H1 (cell line): Measurements from ENCODE around the gene HBEGF. TPM values are rescaled to one million over a fixed set of nuclear protein-coding genes. Genes with fewer than 3 reads are reported as not detected.
"Not testable (repeated sequence)": the region's sequence is repeated elsewhere in the genome, so short reads cannot be mapped to it uniquely, and the experiment has no call there.

Experiments used
- CTCF ChIA-PET: fragments of 300-600 bp; sonication (Branson Sonifier 250); formaldehyde crosslinking; loops from one replicate; lab custom pipeline; 2021; ENCODE audit not compliant: partially characterized antibody; lab: Charles Lee
- POLR2A ChIA-PET: fragments of 300-600 bp; sonication (Branson Sonifier 250); formaldehyde crosslinking; loops from one replicate; lab custom pipeline; 2021; ENCODE audit warnings: inconsistent platforms; ENCODE audit not compliant: partially characterized antibody; lab: Charles Lee
- DNase-seq, 2 experiments: peaks; one replicate each; pipeline versions ENCODE4 v3.0.0 to v3.0.0-alpha.2; 2010 to 2022; ENCODE audit warnings: low spot score in 2 of 2, low read depth in 1 of 2, mixed read lengths in 1 of 2
- FAIRE-seq: peaks from 2 replicates; lab custom pipeline; 2011; peaks lifted over from hg19 to GRCh38; lab: Jason Lieb, UNC
- H2AFZ ChIP-seq: 2 replicates; pipeline ENCODE4 v1.8.1; 2012; ENCODE audit warnings: low read length, inconsistent platforms
- H2AK5ac ChIP-seq: 2 replicates; pipeline ENCODE4 v1.6.1; 2013; ENCODE audit warnings: low read depth, low read length
- H2BK120ac ChIP-seq: replicated peaks from 2 replicates; pipeline ENCODE3; 2013; ENCODE audit warnings: low read depth, low read length, inconsistent platforms
- H2BK12ac ChIP-seq: 2 replicates; pipeline ENCODE4 v1.6.1; 2013; ENCODE audit warnings: low read depth, low read length
- H2BK15ac ChIP-seq: 2 replicates; pipeline ENCODE4 v1.6.1; 2013; ENCODE audit warnings: low read length
- H2BK20ac ChIP-seq: 2 replicates; pipeline ENCODE4 v1.6.1; 2013; ENCODE audit warnings: low read length
- H2BK5ac ChIP-seq: 2 replicates; pipeline ENCODE4 v1.6.1; 2013; ENCODE audit warnings: low read depth, low read length
- H3K14ac ChIP-seq: 2 replicates; pipeline ENCODE4 v1.6.1; 2013; ENCODE audit warnings: inconsistent platforms; ENCODE audit not compliant: insufficient read length
- H3K18ac ChIP-seq: 2 replicates; pipeline ENCODE4 v1.6.1; 2013; ENCODE audit warnings: low read length; ENCODE audit errors: extremely low read depth
- H3K23ac ChIP-seq: 2 replicates; pipeline ENCODE4 v1.6.1; 2013; ENCODE audit warnings: inconsistent platforms; ENCODE audit not compliant: insufficient read length
- H3K23me2 ChIP-seq: 2 replicates; pipeline ENCODE4 v1.6.1; 2013; ENCODE audit warnings: low read depth, low read length
- H3K27ac ChIP-seq: 2 replicates; pipeline ENCODE4 v1.6.1; 2011; ENCODE audit warnings: low read depth, low read length, inconsistent platforms
- H3K27me3 ChIP-seq, 4 experiments: replicated peaks in 1 of 4; 1 replicate in 1 of 4; 2 replicates in 3 of 4; pipeline versions ENCODE4 v1.6.1 to v1.8.1; 2011 to 2013; ENCODE audit warnings: low read length in 3 of 4, mild to moderate bottlenecking in 3 of 4, inconsistent platforms in 2 of 4, mixed read lengths in 2 of 4, moderate library complexity in 1 of 4; ENCODE audit not compliant: control insufficient read depth in 3 of 4, insufficient read depth in 3 of 4; ENCODE audit errors: extremely low read depth in 1 of 4
- H3K36me3 ChIP-seq, 4 experiments: 2 replicates each; pipeline versions ENCODE4 v1.6.1 to v1.8.1; 2011 to 2013; ENCODE audit warnings: mild to moderate bottlenecking in 4 of 4, low read length in 3 of 4, moderate library complexity in 2 of 4, control low read depth in 1 of 4, inconsistent platforms in 1 of 4; ENCODE audit not compliant: insufficient read depth in 4 of 4, control insufficient read depth in 2 of 4
- H3K4ac ChIP-seq: replicated peaks from 2 replicates; pipeline ENCODE3; 2013; ENCODE audit warnings: low read length, low read depth, mixed read lengths, inconsistent platforms; ENCODE audit not compliant: insufficient read length
- H3K4me1 ChIP-seq, 4 experiments: replicated peaks in 1 of 4; 1 replicate in 1 of 4; 2 replicates in 3 of 4; pipeline versions ENCODE4 v1.6.1 to v1.8.1; 2011 to 2013; ENCODE audit warnings: low read length in 3 of 4, inconsistent platforms in 2 of 4, mixed read lengths in 1 of 4; ENCODE audit not compliant: insufficient read depth in 4 of 4, control insufficient read depth in 3 of 4
- H3K4me2 ChIP-seq, 2 experiments: 2 replicates each; pipeline versions ENCODE4 v1.6.1 to v1.8.1; 2011 to 2013; ENCODE audit warnings: low read depth in 2 of 2, low read length in 2 of 2, control low read depth in 1 of 2, inconsistent platforms in 1 of 2, mild to moderate bottlenecking in 1 of 2; ENCODE audit not compliant: insufficient read depth in 1 of 2
- H3K4me3 ChIP-seq, 4 experiments: fragments of 200-600, 300-600 bp in 1 of 4; sonication (generic), shearing (Covaris generic), sonication (Bioruptor Twin) in 1 of 4; 2 replicates each; pipeline versions ENCODE4 v1.5.1 to v1.8.1; 2011 to 2016; ENCODE audit warnings: low read length in 4 of 4, low read depth in 3 of 4, control low read depth in 2 of 4, inconsistent platforms in 2 of 4, mild to moderate bottlenecking in 2 of 4, mixed read lengths in 1 of 4, moderate library complexity in 1 of 4; ENCODE audit not compliant: insufficient read depth in 2 of 4; ENCODE audit errors: extremely low read depth in 1 of 4
- H3K56ac ChIP-seq: replicated peaks from 2 replicates; pipeline ENCODE3; 2013; ENCODE audit warnings: low read depth, mild to moderate bottlenecking, mixed read lengths, low read length, inconsistent platforms; ENCODE audit not compliant: insufficient read length
- H3K79me1 ChIP-seq: 2 replicates; pipeline ENCODE4 v1.6.1; 2013; ENCODE audit warnings: low read depth, low read length, control low read depth
- H3K79me2 ChIP-seq, 2 experiments: 2 replicates each; pipeline versions ENCODE4 v1.6.1 to v1.8.1; 2012 to 2013; ENCODE audit warnings: low read length in 2 of 2, mild to moderate bottlenecking in 2 of 2, inconsistent platforms in 1 of 2; ENCODE audit not compliant: insufficient read depth in 2 of 2, control insufficient read depth in 1 of 2
- H3K9ac ChIP-seq, 4 experiments: replicated peaks in 1 of 4; 1 replicate in 1 of 4; 2 replicates in 3 of 4; pipeline versions ENCODE4 v1.6.1 to v1.8.1; 2011 to 2013; ENCODE audit warnings: low read depth in 3 of 4, low read length in 3 of 4, control low read depth in 2 of 4, mild to moderate bottlenecking in 2 of 4, moderate library complexity in 2 of 4, inconsistent platforms in 1 of 4; ENCODE audit errors: extremely low read depth in 1 of 4
- H3K9me3 ChIP-seq, 2 experiments: 2 replicates each; pipeline versions ENCODE4 v1.6.1 to v1.8.1; 2012 to 2013; ENCODE audit warnings: mild to moderate bottlenecking in 2 of 2, moderate library complexity in 2 of 2, control low read depth in 1 of 2, inconsistent platforms in 1 of 2, low read depth in 1 of 2, low read length in 1 of 2, mixed read lengths in 1 of 2; ENCODE audit not compliant: insufficient read depth in 2 of 2
- H4K20me1 ChIP-seq, 2 experiments: replicated peaks in 1 of 2; 2 replicates each; pipeline versions ENCODE3 to v1.8.1; 2011 to 2013; ENCODE audit warnings: inconsistent platforms in 2 of 2, low read length in 2 of 2, mild to moderate bottlenecking in 1 of 2; ENCODE audit not compliant: insufficient read depth in 2 of 2, control insufficient read depth in 1 of 2
- H4K5ac ChIP-seq: 2 replicates; pipeline ENCODE4 v1.6.1; 2013; ENCODE audit warnings: low read length, low read depth, mixed read lengths, inconsistent platforms; ENCODE audit not compliant: insufficient read length
- H4K8ac ChIP-seq: 2 replicates; pipeline ENCODE4 v1.8.0; 2013; ENCODE audit warnings: mild to moderate bottlenecking, moderate library complexity, low read length, inconsistent platforms; ENCODE audit not compliant: insufficient read depth; ENCODE audit errors: extremely low read depth
- H4K91ac ChIP-seq: replicated peaks from 2 replicates; pipeline ENCODE3; 2013; ENCODE audit warnings: low read length, mixed read lengths, inconsistent platforms; ENCODE audit not compliant: insufficient read length
- WGBS, 2 experiments: shearing (Covaris generic) in 1 of 2; methylation state at CpG; one replicate each; pipeline versions ENCODE4 v1.1.6 to v1.1.7; 2013 to 2015; ENCODE audit warnings: low lambda C conversion rate in 2 of 2, mixed read lengths in 2 of 2, inconsistent platforms in 1 of 2, low coverage in 1 of 2, missing lambda C conversion rate in 1 of 2; ENCODE audit not compliant: insufficient replicate concordance in 2 of 2, insufficient coverage in 1 of 2, insufficient read length in 1 of 2; ENCODE audit errors: extremely low coverage in 1 of 2, missing lambda C conversion rate in 1 of 2; 5-methylcytosine and 5-hydroxymethylcytosine counted together
- polyA plus RNA-seq, 7 experiments: library from polyadenylated mRNA; depleted of rRNA in 3 of 7; stranded (reverse) in 5 of 7; unstranded in 2 of 7; fragments of >200 nt in 5 of 7; fragments of 200-250 nt in 2 of 7; gene quantifications; 1 replicate in 5 of 7; 2 replicates in 1 of 7; 4 replicates in 1 of 7; pipeline versions ENCODE4 v1.2.1 to v1.2.3, GENCODE V29; 2011 to 2013; ENCODE audit warnings: missing spikeins in 2 of 7, mixed read lengths in 2 of 7
- total RNA-seq: library from RNA; stranded (reverse); fragmentation: NEBNext Ultra II Directional; extraction: Animal tissue kit (Norgen Biotek cat#: 25700); gene quantifications from 2 replicates; pipeline ENCODE4 v1.2.1, GENCODE V29; 2021

Gene HBEGF
- total and polyA plus RNA-seq, 2 of the 8 experiments (the other 6 are each of a cell fraction or from before 2014, with no cell fraction given): 2.4 to 2.5 TPM

GRCh38 chr5:140343849-140344248 is 2.6 kb downstream of the HBEGF start:
- H4K20me1 ChIP-seq, H2BK15ac ChIP-seq, H3K18ac ChIP-seq, H3K79me1 ChIP-seq, H3K9ac ChIP-seq, H3K36me3 ChIP-seq, H4K8ac ChIP-seq, H2AK5ac ChIP-seq, H3K4me2 ChIP-seq, H3K23ac ChIP-seq, H4K5ac ChIP-seq, H3K27ac ChIP-seq, H3K56ac ChIP-seq, H3K23me2 ChIP-seq, H2BK120ac ChIP-seq, H3K4me3 ChIP-seq, H2AFZ ChIP-seq, H3K14ac ChIP-seq, DNase-seq, H3K9me3 ChIP-seq, H4K91ac ChIP-seq, FAIRE-seq, H2BK12ac ChIP-seq, H3K4ac ChIP-seq, H2BK20ac ChIP-seq, H3K79me2 ChIP-seq, H2BK5ac ChIP-seq: not testable (repeated sequence)
- peaks cover 0 to 11% (median 5%) of the 10 kb centered on the region in 4 experiments; a peak in 6 of 7 replicates for H3K27me3 ChIP-seq
- CTCF ChIA-PET: interaction anchor here (1.0 to 15.0 kb wide), 7 partner anchors 8 to 174 kb away, joined by 4 to 676 read pairs (median 10); partner anchors contain the start of genes PFDN1 and SLC4A9
- POLR2A ChIA-PET: interaction anchor here (0.6 to 4.1 kb wide), 2 partner anchors 68 to 100 kb away, joined by 3 to 64 read pairs; no protein-coding TSS in a partner anchor
- H3K4me1 ChIP-seq: peaks cover 0 to 16% (median 6%) of the 10 kb centered on the region in 4 experiments; a peak in 5 of 7 replicates
- 83% methylated on average over 8 of the region's 8 CpGs; no CpG with 5 or more reads in 1 of the 2 experiments for WGBS, 2 experiments
